Measurements from ENCODE around the gene RBM33. TPM values are rescaled to one million over a fixed set of nuclear protein-coding genes. Genes with fewer than 3 reads are reported as not detected.

The RBM33 gene
- total RNA-seq, 4 donors from 2014 or later: 35.7 to 59.9 (median 44.5) TPM

- intact Hi-C loops (cut with DNase I): no loop called here
- DNase-seq: no peak
- Histone ChIP-seq H3K4me3 (replicated peaks in 1 of 3) (no peak overlapping the region), H3K36me3 (peaks cover 24 to 25% of the 10 kb centered on the region in 2 donors), H3K27me3 (no peaks in the 10 kb centered on the region), H3K27ac (no peak overlapping the region), H3K4me1 (peaks cover 0 to 3% of the 10 kb centered on the region in 2 donors), H3K9me3 (no peaks in the 10 kb centered on the region)
- 88 to 94% methylated on average over 4 of the region's 4 CpGs for WGBS, 2 donors
- TF ChIP-seq CTCF (IDR thresholded peaks at IDR 0.05) (no peak), POLR2A (IDR thresholded peaks at IDR 0.05) (no peak)
These were observed 117.6 kb downstream of the RBM33 start for GRCh38 chr7:155762036-155762435.

DNA sequence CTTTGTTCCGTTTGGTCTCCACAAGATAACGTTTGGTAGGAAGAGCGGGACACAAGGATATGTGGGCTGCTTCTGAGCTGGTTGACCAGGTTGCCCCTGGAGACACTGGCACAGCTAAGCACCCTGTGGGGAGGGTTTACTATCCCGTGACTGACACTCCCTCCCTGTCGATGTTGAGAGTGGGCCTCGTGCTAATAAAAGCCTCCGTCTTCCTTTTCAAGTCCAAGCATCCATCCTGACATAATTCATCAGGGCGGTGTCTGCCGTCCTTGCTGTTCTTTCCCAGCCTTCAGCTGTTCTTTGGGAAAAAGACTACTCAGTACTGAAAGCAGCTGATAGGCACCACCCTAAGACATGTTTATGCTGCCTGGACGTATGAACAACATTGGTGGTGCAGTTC is 118.2 kb downstream of the RBM33 start:
- Histone ChIP-seq H3K36me3 (peaks cover 24 to 32% of the 10 kb centered on the region in 2 donors), H3K27me3 (no peaks in the 10 kb centered on the region), H3K27ac (no peak overlapping the region), H3K4me1 (peaks cover 0 to 3% of the 10 kb centered on the region in 2 donors), H3K4me3 (replicated peaks in 1 of 3) (no peak overlapping the region), H3K9me3 (no peaks in the 10 kb centered on the region)
- TF ChIP-seq CTCF (IDR thresholded peaks at IDR 0.05) (no peak), POLR2A (IDR thresholded peaks at IDR 0.05) (no peak)
- WGBS, 2 donors: 88 to 91% methylated on average over 10 of the region's 10 CpGs
- no peak for DNase-seq
- intact Hi-C loops (cut with DNase I): no loop called here

DNA sequence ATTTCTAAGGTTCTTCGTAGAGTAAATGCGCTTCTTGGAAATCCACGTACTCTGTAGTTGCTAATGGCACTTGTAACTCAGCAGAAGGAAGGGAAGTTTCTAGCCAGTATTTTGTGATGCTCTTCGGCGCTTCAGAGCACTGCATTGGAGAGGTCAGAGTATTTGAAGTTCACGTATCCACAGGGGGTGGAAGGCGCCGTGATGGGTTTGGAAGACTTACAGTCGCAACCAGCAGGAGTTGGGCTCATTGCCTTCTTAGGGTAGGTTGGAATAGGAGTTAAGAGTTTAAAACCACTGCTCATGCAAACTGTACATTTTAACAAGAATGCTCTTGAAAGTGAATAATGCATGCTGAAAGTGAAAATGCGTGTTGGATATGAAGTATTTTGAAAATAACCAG is 118.7 kb downstream of the RBM33 start:
- no peak for DNase-seq
- WGBS, 2 donors: 95 to 97% methylated on average over 10 of the region's 10 CpGs
- H3K9me3 ChIP-seq: no peaks in the 10 kb centered on the region
- no peak overlapping the region for H3K27ac ChIP-seq
- peaks cover 0 to 3% of the 10 kb centered on the region in 2 donors for H3K4me1 ChIP-seq
- TF ChIP-seq CTCF (IDR thresholded peaks at IDR 0.05) (no peak), POLR2A (IDR thresholded peaks at IDR 0.05) (no peak)
- intact Hi-C loops (cut with DNase I): no loop called here
- H3K36me3 ChIP-seq: peaks cover 24 to 32% of the 10 kb centered on the region in 2 donors
- no peak overlapping the region for H3K4me3 ChIP-seq (replicated peaks in 1 of 3)
- H3K27me3 ChIP-seq: no peaks in the 10 kb centered on the region

- Histone ChIP-seq H3K36me3 (peaks cover 25 to 32% of the 10 kb centered on the region in 2 donors), H3K4me3 (replicated peaks in 1 of 3) (no peak overlapping the region), H3K4me1 (peaks cover 0 to 3% of the 10 kb centered on the region in 2 donors), H3K9me3 (no peaks in the 10 kb centered on the region), H3K27me3 (no peaks in the 10 kb centered on the region), H3K27ac (no peak overlapping the region)
- intact Hi-C loops (cut with DNase I): no loop called here
- DNase-seq: no peak
- TF ChIP-seq POLR2A (IDR thresholded peaks at IDR 0.05) (no peak), CTCF (IDR thresholded peaks at IDR 0.05) (no peak)
- WGBS, 2 donors: 72 to 73% methylated on average over 22 to 27 of the region's 27 CpGs
These were observed 119.4 kb downstream of the RBM33 start for GRCh38 chr7:155763691-155764437.

GRCh38 chr7:155764438-155764793 is 120.0 kb downstream of the RBM33 start:
- H3K27ac ChIP-seq: no peak overlapping the region
- WGBS, 2 donors: 85 to 91% methylated on average over 7 of the region's 7 CpGs
- peaks cover 31 to 35% of the 10 kb centered on the region in 2 donors for H3K36me3 ChIP-seq
- intact Hi-C loops (cut with DNase I): no loop called here
- TF ChIP-seq POLR2A (IDR thresholded peaks at IDR 0.05) (no peak), CTCF (IDR thresholded peaks at IDR 0.05) (no peak)
- no peaks in the 10 kb centered on the region for H3K27me3 ChIP-seq
- H3K4me3 ChIP-seq (replicated peaks in 1 of 3): no peak overlapping the region
- DNase-seq: no peak
- peaks cover 0 to 3% of the 10 kb centered on the region in 2 donors for H3K4me1 ChIP-seq
- no peaks in the 10 kb centered on the region for H3K9me3 ChIP-seq

All from thyroid gland (tissue), 4 donors.